Testis (tissue), 3 donors: Measurements from ENCODE around the gene NIT1. TPM values are rescaled to one million over a fixed set of nuclear protein-coding genes. Genes with fewer than 3 reads are reported as not detected.

Experiments used
- DNase-seq: peaks from one replicate; pipeline ENCODE4 v3.0.0-alpha.2; 2019
- H3K27ac ChIP-seq, 2 donors: fragments of 200-600 bp; sonication (generic); one replicate each; pipeline ENCODE4 v1.5.1; 2019
- H3K27me3 ChIP-seq: fragments of 200-600 bp; sonication (generic); one replicate; pipeline ENCODE4 v1.5.1; 2019
- H3K36me3 ChIP-seq: fragments of 200-600 bp; sonication (generic); one replicate; pipeline ENCODE4 v1.5.1; 2017; ENCODE audit warnings: low read depth; ENCODE audit errors: missing control alignments
- H3K4me1 ChIP-seq: fragments of 200-600 bp; sonication (generic); one replicate; pipeline ENCODE4 v1.5.1; 2019
- H3K4me3 ChIP-seq, 2 donors: fragments of 200-600 bp; sonication (generic); one replicate each; pipeline ENCODE4 v1.5.1; 2017 to 2019
- H3K9me3 ChIP-seq: fragments of 200-600 bp; sonication (generic); one replicate; pipeline ENCODE4 v1.5.1; 2017
- POLR2A ChIP-seq: fragments of 450-650 bp; IDR thresholded peaks from one replicate; pipeline ENCODE4 v1.6.1; 2017; ENCODE audit warnings: antibody characterized with exemption, mild to moderate bottlenecking, moderate library complexity
- WGBS, 2 donors: methylation state at CpG; one replicate each; pipeline ENCODE4 v1.1.5; 2018; 5-methylcytosine and 5-hydroxymethylcytosine counted together
- intact Hi-C: fragments of 100-400 bp; cut with DNase I; formaldehyde crosslinking; loops from one replicate; pipeline ENCODE4 v1.15.1; 2023; ENCODE audit warnings: low total_unique reads
- polyA plus RNA-seq: library from polyadenylated mRNA; stranded (reverse); fragments of 350-450 nt; fragmentation: Illumina TruSeq; extraction: RNeasy Lipid Tissue Mini Kit (QIAGEN cat#74804); gene quantifications from one replicate; pipeline ENCODE4 v1.2.3, GENCODE V29; 2014; ENCODE audit warnings: low read depth, low replicate concordance; ENCODE audit not compliant: insufficient read depth
- total RNA-seq, 2 donors: library from RNA; depleted of rRNA; stranded (reverse); fragments of >200 nt; gene quantifications; one replicate each; pipeline ENCODE4 v1.2.3, GENCODE V29; 2016
- TF ChIP-seq, protein P1 (sequence below), 3 experiments: fragments of 450-650 bp in 2 of 3; fragments of 200-600 bp in 1 of 3; sonication (generic) in 1 of 3; IDR thresholded peaks; one replicate each; pipeline ENCODE4 v1.5.1; 2016 to 2019; ENCODE audit warnings: antibody characterized with exemption in 3 of 3, mild to moderate bottlenecking in 2 of 3, moderate library complexity in 1 of 3

The NIT1 gene
- total and polyA plus RNA-seq, 3 donors from 2014 or later, result 44.8 to 51.1 (median 51.1) TPM

DNA sequence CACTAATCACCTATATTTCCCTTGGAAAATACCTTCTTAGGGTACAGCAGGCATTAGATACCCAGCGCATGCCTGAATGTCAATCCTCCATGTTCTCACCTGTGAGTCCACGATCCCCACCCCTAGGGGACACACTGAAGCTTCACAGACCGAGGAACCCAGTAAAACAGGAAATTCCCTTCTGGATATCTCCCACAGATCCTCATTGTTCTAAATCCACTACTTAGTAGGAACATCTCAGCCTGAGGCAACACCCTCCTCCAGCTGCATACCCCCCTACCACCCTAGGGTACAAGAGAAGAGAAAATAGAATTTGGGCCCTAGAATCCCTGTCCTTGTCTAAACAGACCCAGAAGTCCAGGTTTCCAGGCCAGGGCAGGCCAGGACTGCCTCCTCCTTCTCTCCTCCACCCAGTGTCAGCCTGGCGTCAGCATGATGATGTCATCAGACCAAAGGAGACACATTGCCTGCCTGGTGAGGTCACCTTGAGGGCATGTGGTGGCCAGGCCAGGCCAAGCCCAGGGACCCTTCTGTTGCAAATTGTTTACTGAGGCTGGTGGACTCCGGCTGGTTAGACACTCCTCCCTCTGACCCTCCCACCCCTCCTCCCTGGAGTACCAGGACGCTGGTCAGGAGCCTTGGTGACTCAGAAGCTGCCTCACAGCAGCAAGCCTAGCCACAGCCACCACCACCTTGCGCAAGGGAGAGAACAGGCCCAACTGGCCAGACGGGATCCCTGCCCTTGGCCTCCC lies 34.7 kb upstream of the NIT1 start:
- intact Hi-C loops, result no loop called here
- TF ChIP-seq POLR2A, result no peak
- TF ChIP-seq, protein P1, sequence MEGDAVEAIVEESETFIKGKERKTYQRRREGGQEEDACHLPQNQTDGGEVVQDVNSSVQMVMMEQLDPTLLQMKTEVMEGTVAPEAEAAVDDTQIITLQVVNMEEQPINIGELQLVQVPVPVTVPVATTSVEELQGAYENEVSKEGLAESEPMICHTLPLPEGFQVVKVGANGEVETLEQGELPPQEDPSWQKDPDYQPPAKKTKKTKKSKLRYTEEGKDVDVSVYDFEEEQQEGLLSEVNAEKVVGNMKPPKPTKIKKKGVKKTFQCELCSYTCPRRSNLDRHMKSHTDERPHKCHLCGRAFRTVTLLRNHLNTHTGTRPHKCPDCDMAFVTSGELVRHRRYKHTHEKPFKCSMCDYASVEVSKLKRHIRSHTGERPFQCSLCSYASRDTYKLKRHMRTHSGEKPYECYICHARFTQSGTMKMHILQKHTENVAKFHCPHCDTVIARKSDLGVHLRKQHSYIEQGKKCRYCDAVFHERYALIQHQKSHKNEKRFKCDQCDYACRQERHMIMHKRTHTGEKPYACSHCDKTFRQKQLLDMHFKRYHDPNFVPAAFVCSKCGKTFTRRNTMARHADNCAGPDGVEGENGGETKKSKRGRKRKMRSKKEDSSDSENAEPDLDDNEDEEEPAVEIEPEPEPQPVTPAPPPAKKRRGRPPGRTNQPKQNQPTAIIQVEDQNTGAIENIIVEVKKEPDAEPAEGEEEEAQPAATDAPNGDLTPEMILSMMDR (IDR thresholded peaks at IDR 0.05), result no peak
- 70 to 89% methylated on average over 4 to 8 of the region's 8 CpGs for WGBS, 2 donors
- H3K9me3 ChIP-seq, result no peaks in the 10 kb centered on the region
- no peak overlapping the region for H3K27ac ChIP-seq
- no peak overlapping the region for H3K4me3 ChIP-seq
- no peaks in the 10 kb centered on the region for H3K36me3 ChIP-seq
- DNase-seq, result peak; percentile 23
- no peaks in the 10 kb centered on the region for H3K27me3 ChIP-seq
- H3K4me1 ChIP-seq, result no peaks in the 10 kb centered on the region

DNA sequence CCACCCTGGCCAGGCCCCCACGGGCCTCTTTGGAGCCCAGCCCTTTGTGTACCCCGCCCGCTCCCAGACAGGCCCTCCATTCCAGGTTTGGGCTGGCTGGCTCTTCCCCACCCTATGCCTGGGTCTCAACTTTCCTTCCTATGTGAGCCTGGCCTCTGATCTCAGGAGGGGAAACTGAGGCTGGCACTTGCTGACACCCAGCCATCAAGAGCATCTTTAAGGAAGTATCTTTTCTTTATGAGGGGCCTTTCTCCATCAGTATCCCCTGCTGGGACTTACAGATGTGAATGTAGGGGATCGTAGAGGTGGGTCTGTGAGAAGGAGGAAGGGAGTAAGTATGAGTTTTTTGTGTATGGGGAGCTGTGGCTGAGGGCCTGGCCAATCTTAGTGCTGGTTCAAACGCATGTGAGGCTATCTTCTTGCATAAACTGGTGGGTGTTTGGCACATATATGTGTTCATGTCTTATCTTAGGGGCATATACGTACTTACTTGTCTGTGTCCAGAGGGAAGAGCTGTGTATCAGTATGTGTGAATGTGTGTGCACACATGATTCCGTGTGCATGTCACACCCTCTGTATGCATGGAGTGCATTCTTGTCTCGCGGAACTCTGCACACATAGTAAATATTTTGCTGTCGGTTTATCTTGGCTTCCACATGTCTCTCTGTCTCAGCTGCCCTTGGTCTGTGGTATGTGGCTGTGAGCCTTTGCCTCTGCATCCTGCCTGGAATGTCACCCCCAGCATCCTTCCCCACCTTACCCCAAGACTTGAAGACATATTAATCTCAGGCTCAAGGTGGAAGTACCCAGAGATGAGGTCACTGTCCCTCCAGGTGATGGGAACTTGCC lies 33.9 kb upstream of the NIT1 start:
- Histone ChIP-seq H3K4me3 (no peak overlapping the region), H3K4me1 (no peaks in the 10 kb centered on the region), H3K36me3 (no peaks in the 10 kb centered on the region), H3K27ac (no peak overlapping the region), H3K9me3 (no peaks in the 10 kb centered on the region), H3K27me3 (no peaks in the 10 kb centered on the region)
- no peak for TF ChIP-seq POLR2A
- TF ChIP-seq, protein P1 (IDR thresholded peaks at IDR 0.05), result no peak
- DNase-seq, result no peak
- 78 to 85% methylated on average over 7 to 10 of the region's 10 CpGs for WGBS, 2 donors
- intact Hi-C loops, result no loop called here

DNA sequence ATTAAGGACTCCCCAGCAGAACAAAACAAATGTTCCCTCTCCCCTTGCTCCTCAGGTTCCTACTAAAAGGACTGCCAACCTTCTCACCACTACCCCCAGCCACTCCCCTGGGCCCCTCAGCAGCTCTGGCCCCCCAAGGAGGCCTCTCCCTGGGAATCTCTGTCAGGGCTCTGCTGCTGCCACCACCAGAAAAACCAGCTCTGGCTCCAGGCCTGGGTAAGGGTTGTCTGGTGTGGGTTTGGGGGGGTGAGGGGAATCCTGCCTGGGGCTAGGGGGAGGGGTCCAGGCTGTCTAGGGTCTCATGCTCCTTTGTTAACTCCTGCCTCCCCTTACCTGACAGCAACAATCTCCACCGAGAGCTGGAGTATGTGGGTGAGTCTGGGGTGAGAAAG lies 33.3 kb upstream of the NIT1 start:
- intact Hi-C loops, result no loop called here
- H3K27ac ChIP-seq, result no peak overlapping the region
- DNase-seq, result no peak
- H3K36me3 ChIP-seq, result no peaks in the 10 kb centered on the region
- no peak overlapping the region for H3K4me3 ChIP-seq
- 100% methylated on average over 1 of the region's 1 CpG for WGBS, 2 donors
- TF ChIP-seq POLR2A, result no peak
- TF ChIP-seq, protein P1 (IDR thresholded peaks at IDR 0.05), result no peak
- H3K4me1 ChIP-seq, result no peaks in the 10 kb centered on the region
- no peaks in the 10 kb centered on the region for H3K9me3 ChIP-seq
- H3K27me3 ChIP-seq, result no peaks in the 10 kb centered on the region

DNA sequence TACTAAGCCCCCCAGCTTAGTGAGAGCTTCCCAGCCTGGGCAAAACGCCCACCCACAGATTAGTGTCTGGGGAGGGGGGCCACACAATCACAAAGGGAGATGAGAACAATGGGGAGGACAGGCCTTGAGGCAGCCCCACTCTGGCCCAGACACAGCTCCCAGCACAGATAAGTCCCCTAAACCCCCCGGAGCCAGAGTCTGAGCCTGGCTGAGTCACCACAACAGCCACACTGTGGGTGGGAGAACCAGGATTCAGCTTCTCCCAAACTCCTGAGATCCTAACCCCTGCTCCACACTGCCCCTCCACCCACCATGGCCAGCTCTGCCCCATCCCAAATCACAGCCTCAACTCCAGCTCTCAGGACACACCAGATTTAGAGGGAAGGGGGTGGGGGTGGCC lies 32.7 kb upstream of the NIT1 start:
- H3K36me3 ChIP-seq, result no peaks in the 10 kb centered on the region
- DNase-seq, result no peak
- TF ChIP-seq, protein P1 (IDR thresholded peaks at IDR 0.05), result no peak
- TF ChIP-seq POLR2A, result no peak
- no peaks in the 10 kb centered on the region for H3K9me3 ChIP-seq
- H3K4me3 ChIP-seq, result no peak overlapping the region
- no peak overlapping the region for H3K27ac ChIP-seq
- no peaks in the 10 kb centered on the region for H3K4me1 ChIP-seq
- intact Hi-C loops, result no loop called here
- 59 to 76% methylated on average over 2 of the region's 2 CpGs for WGBS, 2 donors
- no peaks in the 10 kb centered on the region for H3K27me3 ChIP-seq
